ENCODE measurements around the gene PDE1C.

DNA sequence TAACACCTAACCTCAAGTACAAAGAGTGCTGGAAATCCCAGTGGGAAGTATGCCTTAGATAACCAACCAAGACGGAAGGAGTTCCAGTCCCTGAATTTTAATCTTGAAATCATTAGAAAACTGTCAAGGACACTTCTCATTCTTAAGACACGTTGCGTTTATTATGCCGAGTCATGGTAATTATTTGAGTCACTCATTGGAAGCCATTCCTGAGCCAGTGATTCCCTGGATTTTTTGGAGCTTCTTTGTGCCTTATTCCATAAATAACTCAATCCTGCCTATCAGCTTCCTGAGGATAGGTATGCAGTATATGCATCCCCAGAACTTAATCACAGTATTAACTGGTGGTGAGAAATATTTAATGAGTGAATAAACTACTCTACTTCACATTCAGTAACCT is 305.7 kb downstream of the PDE1C start:
- no peak for TF ChIP-seq EZH2 (IDR thresholded peaks at IDR 0.05; ENCODE audit: low read length, unreplicated experiment)
- TF ChIP-seq, protein P1, sequence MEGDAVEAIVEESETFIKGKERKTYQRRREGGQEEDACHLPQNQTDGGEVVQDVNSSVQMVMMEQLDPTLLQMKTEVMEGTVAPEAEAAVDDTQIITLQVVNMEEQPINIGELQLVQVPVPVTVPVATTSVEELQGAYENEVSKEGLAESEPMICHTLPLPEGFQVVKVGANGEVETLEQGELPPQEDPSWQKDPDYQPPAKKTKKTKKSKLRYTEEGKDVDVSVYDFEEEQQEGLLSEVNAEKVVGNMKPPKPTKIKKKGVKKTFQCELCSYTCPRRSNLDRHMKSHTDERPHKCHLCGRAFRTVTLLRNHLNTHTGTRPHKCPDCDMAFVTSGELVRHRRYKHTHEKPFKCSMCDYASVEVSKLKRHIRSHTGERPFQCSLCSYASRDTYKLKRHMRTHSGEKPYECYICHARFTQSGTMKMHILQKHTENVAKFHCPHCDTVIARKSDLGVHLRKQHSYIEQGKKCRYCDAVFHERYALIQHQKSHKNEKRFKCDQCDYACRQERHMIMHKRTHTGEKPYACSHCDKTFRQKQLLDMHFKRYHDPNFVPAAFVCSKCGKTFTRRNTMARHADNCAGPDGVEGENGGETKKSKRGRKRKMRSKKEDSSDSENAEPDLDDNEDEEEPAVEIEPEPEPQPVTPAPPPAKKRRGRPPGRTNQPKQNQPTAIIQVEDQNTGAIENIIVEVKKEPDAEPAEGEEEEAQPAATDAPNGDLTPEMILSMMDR (conservative IDR thresholded peaks at IDR 0.05; ENCODE audit: low read depth, low read length), result no peak
